IPS-15b (cell line): ENCODE data around the gene SULT2B1.
A peak's percentile ranks its signal among the peaks of the same experiment; 100 is the strongest.

Experiments used
- H3K27me3 ChIP-seq: one replicate; pipeline ENCODE4 v1.6.1; 2013; ENCODE audit warnings: low read length; ENCODE audit not compliant: control insufficient read depth, insufficient read depth
- H3K36me3 ChIP-seq: one replicate; pipeline ENCODE4 v1.6.1; 2013; ENCODE audit warnings: low read length; ENCODE audit not compliant: control insufficient read depth, insufficient read depth
- H3K4me1 ChIP-seq: one replicate; pipeline ENCODE4 v1.6.1; 2013; ENCODE audit warnings: mild to moderate bottlenecking, low read length; ENCODE audit not compliant: control insufficient read depth, insufficient read depth
- H3K4me3 ChIP-seq: one replicate; pipeline ENCODE4 v1.5.1; 2013; ENCODE audit warnings: low read depth, low read length
- H3K9ac ChIP-seq: one replicate; pipeline ENCODE4 v1.6.1; 2013; ENCODE audit warnings: low read depth, mild to moderate bottlenecking, low read length
- H3K9me3 ChIP-seq: one replicate; pipeline ENCODE4 v1.6.1; 2013; ENCODE audit warnings: mild to moderate bottlenecking, low read length; ENCODE audit not compliant: control insufficient read depth, insufficient read depth

Gene SULT2B1

GRCh38 chr19:48636859-48637448 is 85.0 kb downstream of the SULT2B1 start, which contains the start of gene DBP:
Gene DBP (minus strand): TSS chr19:48637379. CDS start chr19:48636994, 385 bp downstream.
- Histone ChIP-seq H3K9ac (peak within 1 kb of the TSS; percentile 87), H3K27me3 (no peaks in the 10 kb centered on the region), H3K4me3 (peak within 1 kb of the TSS; percentile 78), H3K4me1 (peaks cover 11% of the 10 kb centered on the region), H3K9me3 (no peaks in the 10 kb centered on the region), H3K36me3 (peaks cover 6% of the 10 kb centered on the region)

DNA sequence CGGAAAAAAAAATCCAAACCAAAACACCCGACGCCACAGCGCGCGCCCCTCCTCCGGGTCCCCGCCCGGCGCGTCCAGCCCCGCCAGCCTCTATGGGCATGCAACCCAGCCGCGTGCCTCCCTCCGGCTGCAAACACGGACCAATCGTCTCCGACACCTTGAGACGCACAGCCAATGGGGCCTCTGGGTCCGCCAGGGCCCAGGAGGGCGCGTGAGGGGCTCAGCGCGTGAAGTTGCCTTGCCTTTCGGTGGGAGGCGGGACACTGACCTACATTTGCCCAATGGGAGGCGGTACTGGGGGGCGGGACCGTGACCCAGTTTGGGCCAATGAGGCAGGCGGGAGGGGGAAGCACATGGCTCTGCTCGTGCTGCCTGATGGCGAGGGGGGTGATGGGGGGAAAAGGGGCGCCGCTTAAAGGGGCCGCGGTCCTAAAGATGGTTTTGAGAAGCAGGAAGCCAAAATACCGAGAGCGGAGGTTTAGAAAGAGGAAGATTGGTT is 85.5 kb downstream of the SULT2B1 start:
- peaks cover 11% of the 10 kb centered on the region for H3K4me1 ChIP-seq
- no peaks in the 10 kb centered on the region for H3K9me3 ChIP-seq
- peak overlapping the region; percentile 78 for H3K4me3 ChIP-seq
- peak overlapping the region; percentile 87 for H3K9ac ChIP-seq
- peaks cover 3% of the 10 kb centered on the region for H3K36me3 ChIP-seq
- H3K27me3 ChIP-seq: no peaks in the 10 kb centered on the region

DNA sequence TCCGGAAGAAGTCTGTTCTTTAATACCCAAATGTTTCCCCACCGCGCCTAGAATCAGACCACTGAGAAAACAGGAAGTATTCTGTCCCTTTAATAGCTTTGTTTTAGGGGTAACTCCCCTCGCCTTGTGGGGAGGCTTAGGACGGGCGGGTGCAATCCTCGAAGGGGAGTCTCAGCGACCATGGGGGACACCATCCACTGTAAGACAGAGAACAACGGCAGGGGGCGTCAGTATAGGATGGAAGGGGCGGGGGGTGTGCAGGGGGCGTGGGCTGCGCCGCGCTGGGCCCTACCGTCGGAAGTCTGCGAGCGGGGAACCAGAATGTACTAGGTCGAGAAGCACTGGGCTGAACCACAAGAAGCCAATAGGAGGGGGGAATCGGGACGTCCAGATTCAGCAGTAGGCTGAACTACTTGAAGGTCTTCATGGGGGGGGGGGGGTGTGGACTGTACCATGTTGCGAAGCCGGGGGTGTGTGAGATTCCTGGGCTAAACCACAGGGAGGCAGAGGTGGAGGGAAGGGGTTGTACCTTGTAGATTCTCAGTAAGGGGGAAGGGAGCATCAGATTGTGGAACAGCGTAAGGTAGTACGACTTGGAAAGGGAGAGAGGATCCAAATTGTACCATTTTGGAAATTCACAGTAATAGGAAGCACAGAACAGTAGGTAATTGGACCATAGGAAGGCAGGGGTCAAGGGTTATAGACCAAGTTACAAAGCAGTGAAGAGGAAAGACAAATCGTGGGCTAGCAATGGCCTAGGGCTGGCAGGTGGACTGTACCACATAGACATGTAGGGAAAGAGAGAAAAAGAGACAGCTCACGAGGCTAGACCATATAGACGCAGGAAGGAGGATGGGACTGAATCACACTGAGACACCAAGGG is 86.2 kb downstream of the SULT2B1 start:
- H3K27me3 ChIP-seq: no peaks in the 10 kb centered on the region
- peak overlapping the region; percentile 87 for H3K9ac ChIP-seq
- H3K9me3 ChIP-seq: no peaks in the 10 kb centered on the region
- H3K4me1 ChIP-seq: peaks cover 11% of the 10 kb centered on the region
- H3K36me3 ChIP-seq: no peaks in the 10 kb centered on the region
- peak overlapping the region; percentile 84 for H3K4me3 ChIP-seq

- no peaks in the 10 kb centered on the region for H3K9me3 ChIP-seq
- no peaks in the 10 kb centered on the region for H3K27me3 ChIP-seq
- H3K9ac ChIP-seq: peak overlapping the region; percentile 5
- no peaks in the 10 kb centered on the region for H3K36me3 ChIP-seq
- H3K4me1 ChIP-seq: peaks cover 9% of the 10 kb centered on the region
- peak overlapping the region; percentile 84 for H3K4me3 ChIP-seq
These were observed 86.9 kb downstream of the SULT2B1 start for GRCh38 chr19:48638831-48639381.

DNA sequence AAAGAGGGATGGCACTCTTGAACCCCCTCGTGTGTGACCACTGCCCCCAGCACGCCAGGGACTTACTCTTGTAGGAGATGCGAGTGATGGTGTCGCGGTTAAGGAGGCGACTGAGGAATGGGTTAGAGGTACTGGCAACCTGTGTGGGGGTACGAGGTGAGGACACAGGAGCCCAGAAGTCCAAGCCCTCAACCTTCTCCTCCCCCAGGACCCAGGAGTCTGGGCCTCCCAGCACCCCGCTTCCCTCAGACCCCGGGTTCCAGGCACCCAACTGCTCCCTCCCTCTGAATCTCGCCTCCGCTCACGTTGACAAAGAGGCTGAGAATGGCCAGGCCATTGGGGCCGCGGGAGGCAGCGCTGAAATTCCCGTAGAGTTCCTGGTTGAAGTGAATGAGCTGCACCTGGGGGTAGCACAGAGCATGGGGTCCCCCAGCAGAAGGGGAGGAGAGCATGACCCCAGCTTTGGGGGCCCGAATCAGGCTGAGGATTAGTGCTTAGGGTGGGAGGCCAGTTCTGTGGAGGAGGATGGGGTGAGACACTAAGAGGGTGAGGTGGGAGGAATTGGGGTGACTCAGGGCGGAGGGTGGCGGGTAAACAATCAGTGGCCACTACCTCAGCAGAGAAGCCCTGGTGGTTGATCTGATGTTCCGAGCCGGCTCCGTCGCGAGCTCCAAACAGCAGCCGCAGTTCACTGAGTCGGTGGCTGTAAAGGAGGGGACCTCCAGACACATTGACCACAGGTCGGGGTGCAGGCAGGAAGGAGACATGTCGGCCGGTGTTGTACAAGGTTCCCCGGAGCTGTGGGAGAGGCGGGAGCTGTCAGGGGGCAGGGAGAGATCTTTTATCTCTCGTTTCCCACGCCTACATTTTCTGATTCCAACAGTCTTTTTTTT is 87.8 kb downstream of the SULT2B1 start:
- Histone ChIP-seq H3K4me1 (peaks cover 8% of the 10 kb centered on the region), H3K36me3 (no peaks in the 10 kb centered on the region), H3K27me3 (no peaks in the 10 kb centered on the region), H3K9me3 (no peaks in the 10 kb centered on the region), H3K9ac (peak overlapping the region; percentile 26), H3K4me3 (peak overlapping the region; percentile 84)

GRCh38 chr19:48641850-48642249 is 89.9 kb downstream of the SULT2B1 start:
- H3K4me1 ChIP-seq: peaks cover 8% of the 10 kb centered on the region
- H3K36me3 ChIP-seq: no peaks in the 10 kb centered on the region

GRCh38 chr19:48642862-48643261 is 90.9 kb downstream of the SULT2B1 start:
- no peaks in the 10 kb centered on the region for H3K9me3 ChIP-seq
- no peaks in the 10 kb centered on the region for H3K36me3 ChIP-seq
- H3K27me3 ChIP-seq: no peaks in the 10 kb centered on the region
- H3K9ac ChIP-seq: no peak overlapping the region
- H3K4me1 ChIP-seq: peaks cover 8% of the 10 kb centered on the region
- H3K4me3 ChIP-seq: no peak overlapping the region

More at GRCh38 chr19:48641850-48642249, 89.9 kb downstream of the SULT2B1 start:
- no peak overlapping the region for H3K9ac ChIP-seq
- H3K27me3 ChIP-seq: no peaks in the 10 kb centered on the region
- H3K4me3 ChIP-seq: no peak overlapping the region
- H3K9me3 ChIP-seq: no peaks in the 10 kb centered on the region

DNA sequence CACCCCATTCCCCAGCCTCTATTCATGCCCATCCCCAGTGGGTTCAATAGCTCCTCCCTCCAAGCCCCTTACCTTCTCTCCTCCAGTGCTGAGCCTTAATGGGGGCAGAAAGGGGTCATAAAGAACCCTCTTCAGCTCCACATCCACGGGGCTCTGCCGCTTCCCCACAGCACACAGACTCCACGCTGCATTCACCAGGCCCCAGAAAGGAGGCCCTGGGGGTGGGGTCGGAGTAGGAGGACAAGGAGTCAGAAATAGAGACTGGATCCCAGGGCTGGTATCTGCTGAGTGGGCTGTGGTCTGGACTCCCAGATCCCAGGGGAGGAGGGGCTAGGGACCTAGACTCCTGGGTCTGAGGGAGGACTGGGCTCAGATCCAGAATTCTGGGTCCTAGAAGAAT is 92.4 kb downstream of the SULT2B1 start:
- Histone ChIP-seq H3K4me3 (peak overlapping the region; percentile 94), H3K4me1 (peaks cover 6% of the 10 kb centered on the region), H3K36me3 (no peaks in the 10 kb centered on the region), H3K9me3 (no peaks in the 10 kb centered on the region), H3K9ac (no peak overlapping the region), H3K27me3 (no peaks in the 10 kb centered on the region)

DNA sequence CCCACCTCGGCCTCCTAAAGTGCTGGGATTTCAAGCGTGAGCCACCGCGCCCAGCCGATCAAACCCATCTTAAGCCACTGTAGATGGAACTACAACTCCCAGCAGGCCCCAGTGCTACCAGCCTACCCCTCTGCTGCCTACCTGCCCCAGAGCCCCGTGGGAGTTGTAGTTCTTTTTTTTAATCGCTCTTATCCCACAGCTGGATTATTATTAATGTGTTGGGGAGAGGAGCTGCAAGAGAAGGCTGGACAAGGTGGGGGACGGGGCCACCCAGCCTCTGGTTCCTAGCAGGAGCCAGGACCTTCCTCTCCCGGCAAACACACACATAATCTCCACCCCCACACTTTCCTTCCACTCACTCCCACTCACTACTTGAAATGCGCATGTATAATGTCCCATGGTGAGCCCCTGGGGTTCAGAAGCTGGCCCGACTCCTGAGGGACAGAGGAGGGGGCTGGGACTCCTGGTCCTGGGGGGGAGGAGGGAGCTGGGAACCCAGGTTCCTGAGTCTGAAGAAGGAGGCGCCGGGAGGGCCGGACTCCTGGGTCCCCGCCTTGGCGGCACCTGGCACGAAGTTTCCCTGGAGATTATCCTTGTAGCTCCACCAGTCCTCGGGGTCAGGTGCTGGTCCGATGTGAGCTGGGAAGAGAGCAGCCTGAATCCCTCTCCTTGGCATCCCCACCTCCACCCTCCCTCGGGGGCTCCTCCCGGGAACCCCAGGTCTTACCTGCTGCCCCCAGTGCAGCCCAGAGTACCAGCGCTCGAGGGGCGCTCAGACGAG is 93.1 kb downstream of the SULT2B1 start:
- Histone ChIP-seq H3K9ac (peak overlapping the region; percentile 56), H3K36me3 (no peaks in the 10 kb centered on the region), H3K9me3 (no peaks in the 10 kb centered on the region), H3K4me3 (peak overlapping the region; percentile 94), H3K27me3 (no peaks in the 10 kb centered on the region), H3K4me1 (peaks cover 4% of the 10 kb centered on the region)

- peak overlapping the region; percentile 94 for H3K4me3 ChIP-seq
- H3K36me3 ChIP-seq: no peaks in the 10 kb centered on the region
- H3K27me3 ChIP-seq: no peaks in the 10 kb centered on the region
- peaks cover 4% of the 10 kb centered on the region for H3K4me1 ChIP-seq
- peak overlapping the region; percentile 56 for H3K9ac ChIP-seq
- no peaks in the 10 kb centered on the region for H3K9me3 ChIP-seq
These were observed 93.6 kb downstream of the SULT2B1 start for GRCh38 chr19:48645620-48646000.
